ENCODE results near the gene WWOX.

The WWOX gene

GRCh38 chr16:78105517-78105916, 6.1 kb downstream of the WWOX start:
- no peak for DNase-seq (ENCODE audit: low spot score)

GRCh38 chr16:78106686-78107085, 7.2 kb downstream of the WWOX start:
- no peak for DNase-seq (ENCODE audit: low spot score)

GRCh38 chr16:78108451-78108850, 9.0 kb downstream of the WWOX start:
- no peak for DNase-seq (ENCODE audit: low spot score)

GRCh38 chr16:78113258-78113657, 13.8 kb downstream of the WWOX start:
- no peak for DNase-seq (ENCODE audit: low spot score)

- DNase-seq (ENCODE audit: low spot score): no peak
Measured at GRCh38 chr16:78115659-78116058, 16.2 kb downstream of the WWOX start.

GRCh38 chr16:78116946-78117345, 17.5 kb downstream of the WWOX start:
- DNase-seq (ENCODE audit: low spot score): no peak

- no peak for DNase-seq (ENCODE audit: low spot score)
Measured at GRCh38 chr16:78117391-78117790, 17.9 kb downstream of the WWOX start.

GRCh38 chr16:78118469-78119025, 19.1 kb downstream of the WWOX start:
- no peak for DNase-seq (ENCODE audit: low spot score)

- peak; percentile 60 for DNase-seq (ENCODE audit: low spot score)
Measured at GRCh38 chr16:78122774-78123315, 23.4 kb downstream of the WWOX start.

- DNase-seq (ENCODE audit: low spot score): no peak
Measured at GRCh38 chr16:78125112-78125844, 25.8 kb downstream of the WWOX start.

GRCh38 chr16:78126662-78127061, 27.2 kb downstream of the WWOX start:
- no peak for DNase-seq (ENCODE audit: low spot score)

GRCh38 chr16:78127130-78127529, 27.7 kb downstream of the WWOX start:
- peak; percentile 38 for DNase-seq (ENCODE audit: low spot score)

GRCh38 chr16:78128913-78129312, 29.5 kb downstream of the WWOX start:
- DNase-seq (ENCODE audit: low spot score): peak; percentile 10

GRCh38 chr16:78129349-78129748, 29.9 kb downstream of the WWOX start:
- DNase-seq (ENCODE audit: low spot score): no peak

- DNase-seq (ENCODE audit: low spot score): no peak
Measured at GRCh38 chr16:78130083-78130608, 30.7 kb downstream of the WWOX start.

GRCh38 chr16:78130950-78131349, 31.5 kb downstream of the WWOX start:
- DNase-seq (ENCODE audit: low spot score): no peak

GRCh38 chr16:78133919-78134318, 34.5 kb downstream of the WWOX start:
- no peak for DNase-seq (ENCODE audit: low spot score)

GRCh38 chr16:78134944-78135619, 35.6 kb downstream of the WWOX start:
- DNase-seq (ENCODE audit: low spot score): no peak

GRCh38 chr16:78137179-78137578, 37.7 kb downstream of the WWOX start:
- no peak for DNase-seq (ENCODE audit: low spot score)

GRCh38 chr16:78137782-78138616, 38.5 kb downstream of the WWOX start:
- DNase-seq (ENCODE audit: low spot score): no peak

- DNase-seq (ENCODE audit: low spot score): no peak
Measured at GRCh38 chr16:78140818-78141466, 41.5 kb downstream of the WWOX start.

Measured in AG08395 (cell line).